Middle frontal gyrus (tissue), 1 donor: Measurements from ENCODE around the gene ACOT2.
A peak's percentile ranks its signal among the peaks of the same experiment; 100 is the strongest.
"Not testable (repeated sequence)": the region's sequence is repeated elsewhere in the genome, so short reads cannot be mapped to it uniquely, and the experiment has no call there.

Experiments
- DNase-seq: peaks from one replicate; pipeline ENCODE4 v3.0.0-alpha.2; 2015; ENCODE audit warnings: low spot score; ENCODE audit errors: extremely low spot score

The ACOT2 gene

DNA sequence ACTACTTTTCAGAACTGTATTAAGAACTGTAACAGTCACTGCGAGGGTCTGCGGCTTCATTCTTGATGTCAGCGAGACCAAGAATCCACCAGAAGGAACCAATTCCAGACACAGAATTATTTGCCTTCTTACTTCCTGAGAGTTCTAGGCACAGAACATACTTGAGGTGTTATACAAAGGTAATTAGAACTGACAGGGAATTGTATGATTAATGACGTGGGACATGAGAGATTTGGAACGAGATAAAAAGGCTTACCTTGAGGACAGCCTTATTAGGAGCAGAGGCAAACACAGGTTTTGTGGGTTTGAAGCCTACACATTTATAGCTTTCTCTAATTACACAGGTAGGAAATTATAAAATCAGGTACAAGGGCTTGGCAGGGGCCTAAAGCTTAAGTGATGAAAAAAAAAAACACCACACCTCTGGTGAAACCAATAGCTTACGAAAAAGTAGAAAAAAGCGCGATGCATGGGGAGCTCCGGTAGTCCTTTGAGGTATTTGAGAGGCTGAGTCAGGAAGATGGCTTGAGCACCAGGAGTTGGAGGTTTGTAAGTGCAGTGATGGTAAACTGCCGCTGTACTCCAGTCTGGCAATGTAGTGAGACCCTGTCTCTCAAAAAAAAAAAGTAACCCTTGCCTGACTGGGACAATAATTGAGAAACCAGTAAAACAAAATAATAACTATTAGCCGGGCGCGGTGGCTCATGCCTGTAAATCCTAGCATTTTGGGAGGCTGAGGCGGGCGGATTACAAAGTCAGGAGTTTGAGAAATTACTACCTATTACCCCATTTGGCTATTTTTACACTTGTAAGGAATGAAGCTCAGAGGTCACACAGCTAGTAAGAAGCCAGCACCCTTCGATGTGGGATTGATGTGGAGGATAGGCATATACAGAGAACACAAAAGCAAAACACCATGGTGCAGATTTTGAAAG is 795 bp upstream of the ACOT2 start:
- no peak for DNase-seq

DNA sequence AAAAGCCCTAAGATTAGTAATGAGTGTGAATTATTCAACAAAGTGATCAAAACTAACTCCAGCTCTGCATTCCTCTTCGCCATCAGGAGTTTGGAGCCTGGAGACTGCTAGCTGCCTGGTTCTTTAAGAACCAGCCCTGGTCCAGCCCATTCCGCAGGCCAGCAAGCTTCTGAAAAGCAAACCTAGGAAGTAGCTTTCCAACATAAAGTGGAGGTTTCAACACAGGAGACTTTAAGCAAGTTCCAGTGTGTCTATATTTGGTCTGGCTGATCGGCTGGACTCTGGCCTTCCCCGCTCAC is 178 bp upstream of the ACOT2 start:
- DNase-seq, result not testable (repeated sequence)

DNA sequence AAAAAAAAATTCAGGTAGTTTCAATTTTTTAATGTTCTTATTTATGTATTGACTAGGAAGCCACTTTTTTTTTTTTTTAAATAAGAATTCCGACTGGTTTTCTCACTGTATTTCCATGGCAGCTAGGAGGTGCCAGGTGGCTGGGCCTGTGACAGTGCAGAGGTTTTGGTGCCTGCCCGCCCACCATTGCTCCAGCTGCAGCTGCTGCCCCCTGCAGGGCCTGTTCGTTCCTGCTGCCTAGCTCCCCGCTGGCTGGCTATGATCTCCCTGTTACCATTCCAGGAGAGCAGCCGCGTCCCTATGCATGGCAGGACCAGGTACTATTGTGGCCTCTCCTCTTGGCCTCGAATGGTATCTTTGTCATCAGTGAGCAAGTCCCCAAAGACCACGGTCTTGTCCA is 1.9 kb downstream of the ACOT2 start:
- not testable (repeated sequence) for DNase-seq

DNA sequence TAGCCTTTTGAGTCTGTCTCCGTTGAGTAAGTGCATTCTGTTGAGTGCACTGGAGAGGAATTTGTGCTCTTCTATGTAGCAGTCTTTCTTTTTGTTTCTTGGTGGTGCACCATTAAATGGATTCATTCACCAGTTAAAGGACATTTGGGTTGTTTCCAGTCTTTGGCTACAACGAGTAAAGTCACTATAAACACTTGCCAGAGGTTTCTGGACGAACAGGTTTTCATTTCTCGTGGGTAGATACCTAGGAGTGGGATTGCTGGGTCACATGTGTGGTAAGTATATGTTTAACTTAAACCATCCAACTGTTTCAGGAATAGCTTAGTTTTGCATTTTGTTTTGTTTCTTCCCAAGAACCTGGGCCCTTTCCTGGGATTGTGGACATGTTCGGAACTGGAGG is 4.0 kb downstream of the ACOT2 start:
- not testable (repeated sequence) for DNase-seq

DNA sequence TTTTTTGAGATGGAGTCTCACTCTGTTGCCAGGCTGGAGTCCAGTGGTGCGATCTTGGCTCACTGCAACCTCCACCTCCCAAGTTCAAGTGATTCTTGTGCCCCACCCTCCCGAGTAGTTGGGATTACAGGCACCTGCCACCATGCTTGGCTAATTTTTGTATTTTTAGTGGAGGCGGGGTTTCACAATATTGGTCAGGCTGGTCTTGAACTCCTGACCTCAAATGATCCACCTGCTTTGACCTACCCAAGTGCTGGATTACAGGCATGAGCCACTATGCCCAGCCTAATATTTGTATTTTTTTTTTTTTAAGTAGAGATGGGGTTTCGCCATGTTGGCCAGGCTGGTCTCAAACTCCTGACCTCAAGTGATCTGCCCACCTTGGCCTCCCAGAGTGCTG is 4.7 kb downstream of the ACOT2 start:
- not testable (repeated sequence) for DNase-seq

DNA sequence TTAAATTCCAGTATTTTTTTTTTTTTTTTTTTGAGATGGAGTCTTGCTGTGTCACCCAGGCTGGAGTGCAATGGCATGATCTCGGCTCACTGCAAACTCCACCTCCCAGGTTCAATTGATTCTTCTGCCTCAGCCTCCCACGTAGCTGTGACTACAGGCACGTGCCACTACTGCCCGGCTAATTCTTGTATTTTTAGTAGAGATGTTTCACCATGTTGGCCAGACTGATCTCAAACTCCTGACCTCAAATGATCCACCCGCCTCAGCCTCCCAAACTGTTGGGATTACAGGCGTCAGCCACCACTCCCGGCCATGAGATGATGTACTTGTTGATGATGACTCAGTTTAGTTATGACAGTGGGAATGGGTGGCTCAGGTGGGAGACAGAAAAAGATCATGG is 5.2 kb downstream of the ACOT2 start:
- not testable (repeated sequence) for DNase-seq

DNA sequence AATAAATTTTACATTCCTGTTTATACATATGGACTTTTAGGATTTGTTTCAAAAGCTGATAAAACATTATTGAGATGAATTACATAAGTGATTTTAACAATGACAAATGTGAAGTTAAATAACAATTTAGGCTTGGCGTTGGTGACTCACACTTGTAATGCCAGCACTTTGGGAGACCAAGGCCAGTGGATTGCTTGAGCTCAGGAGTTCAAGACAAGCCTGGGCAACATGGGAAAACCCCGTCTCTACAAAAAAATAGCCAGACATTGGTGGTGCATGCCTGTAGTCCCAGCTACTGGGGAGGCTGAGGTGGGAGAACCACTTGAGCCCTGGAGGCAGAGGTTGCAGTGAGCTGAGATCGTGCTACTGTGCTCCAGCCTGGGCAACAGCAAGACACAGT is 7.4 kb downstream of the ACOT2 start:
- DNase-seq, result no peak

DNA sequence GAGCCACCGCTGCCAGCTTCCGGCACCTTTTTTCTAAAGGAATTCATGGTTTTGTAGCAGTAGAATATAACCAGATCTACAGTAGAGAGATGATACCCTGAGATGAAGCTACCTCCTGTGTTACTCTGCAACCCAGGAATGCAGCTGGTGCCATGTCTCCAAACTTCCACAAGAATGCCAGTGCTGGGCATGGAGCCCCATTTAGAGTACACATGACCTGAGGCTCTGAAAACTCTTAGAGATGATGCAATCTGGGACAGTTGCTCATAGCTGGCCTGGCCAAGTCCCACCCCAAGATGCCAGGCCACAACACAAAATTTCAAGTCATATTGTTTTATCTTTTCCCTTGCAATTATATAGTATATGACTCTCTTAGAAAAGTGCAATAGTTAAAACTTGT is 8.2 kb downstream of the ACOT2 start:
- not testable (repeated sequence) for DNase-seq

DNA sequence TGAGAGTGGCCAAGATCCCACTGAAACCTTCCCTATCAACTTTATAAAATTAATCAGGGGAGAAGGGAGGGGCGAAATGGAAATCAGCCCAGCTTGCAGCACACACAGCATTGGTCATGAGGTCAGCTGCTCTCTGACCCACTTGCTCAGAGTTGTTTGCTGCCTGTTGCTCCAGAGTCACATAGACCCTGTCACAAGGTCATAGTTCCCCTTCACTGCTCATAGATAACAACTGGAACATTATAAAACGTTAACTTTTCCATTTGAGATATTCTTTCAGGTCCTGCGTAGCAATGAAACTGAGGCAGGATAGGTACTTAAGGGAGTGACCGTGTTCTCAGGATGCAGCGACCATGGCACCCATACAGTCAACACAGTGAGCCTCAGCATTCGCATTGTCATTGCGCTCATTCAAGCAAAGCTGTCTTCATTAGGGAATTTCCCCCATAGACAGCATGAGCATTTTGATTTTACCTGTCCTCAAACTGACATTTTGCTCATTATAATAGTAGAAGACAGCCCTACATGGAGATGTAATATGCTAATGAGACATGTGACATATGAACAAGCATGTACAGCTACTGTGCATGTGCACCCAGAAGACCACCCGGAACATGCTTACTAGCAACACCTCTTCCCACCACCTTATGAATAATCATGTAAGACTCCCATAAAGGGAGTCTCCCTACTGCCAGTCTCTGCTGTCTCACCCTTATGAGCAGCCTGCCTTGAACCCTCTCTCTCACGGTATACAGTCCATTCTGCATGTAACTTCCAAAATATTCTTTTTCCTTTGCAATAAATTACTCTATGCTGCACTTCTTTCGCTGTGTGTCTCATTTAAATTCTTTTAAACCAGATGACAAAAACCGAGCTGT is 13.3 kb downstream of the ACOT2 start:
- DNase-seq, result not testable (repeated sequence)

DNA sequence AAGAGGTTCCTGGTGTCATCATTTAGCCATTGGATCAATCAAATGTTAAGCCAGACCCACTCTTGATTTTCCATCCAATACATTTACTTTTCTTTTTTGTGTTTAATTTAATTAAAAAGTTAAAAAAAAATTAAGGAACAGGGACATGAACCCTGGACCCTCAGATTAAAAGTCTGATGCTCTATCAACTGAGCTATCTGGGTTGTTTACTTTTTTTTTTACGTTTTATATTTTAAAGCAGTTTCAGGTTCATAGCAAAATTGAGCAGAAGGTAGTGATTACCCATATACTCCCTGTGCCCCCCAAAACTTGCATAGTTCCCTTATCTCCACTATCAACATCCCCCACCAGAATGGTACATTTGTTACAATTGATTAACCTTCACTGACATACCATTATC is 19.7 kb downstream of the ACOT2 start:
- DNase-seq, result no peak

DNA sequence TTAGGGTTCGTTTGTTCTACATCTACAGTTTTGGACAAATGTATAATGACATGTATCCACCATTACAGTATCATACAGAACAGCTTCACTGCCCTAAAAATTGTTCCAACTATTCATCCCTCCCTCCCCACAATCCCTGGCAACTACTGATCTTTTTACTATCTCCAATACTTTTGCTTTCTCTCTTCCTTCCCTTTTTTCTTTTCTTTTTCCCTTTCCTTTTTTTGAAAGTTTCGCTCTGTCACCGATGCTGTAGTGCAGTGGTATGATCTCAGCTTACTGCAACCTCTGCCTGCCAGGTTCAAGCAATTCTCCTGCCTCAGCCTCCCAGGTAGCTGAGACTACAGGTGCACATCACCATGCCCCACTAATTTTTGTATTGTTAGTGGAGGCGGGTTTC is 20.1 kb downstream of the ACOT2 start:
- DNase-seq, result no peak

DNA sequence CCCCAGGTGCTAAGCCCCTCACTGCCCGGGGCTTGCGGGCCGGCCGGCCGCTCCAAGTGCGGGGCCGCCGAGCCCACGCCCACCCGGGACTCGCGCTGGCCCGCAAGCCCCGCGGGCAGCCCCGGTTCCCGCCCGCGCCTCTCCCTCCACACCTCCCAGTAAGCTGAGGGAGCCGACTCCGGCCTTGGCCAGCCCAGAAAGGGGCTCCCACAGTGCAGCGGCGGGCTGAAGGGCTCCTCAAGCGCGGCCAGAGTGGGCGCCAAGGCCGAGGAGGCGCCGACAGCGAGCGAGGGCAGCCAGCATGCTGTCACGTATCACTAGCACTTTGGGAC is 21.6 kb downstream of the ACOT2 start:
- DNase-seq, result not testable (repeated sequence)

DNA sequence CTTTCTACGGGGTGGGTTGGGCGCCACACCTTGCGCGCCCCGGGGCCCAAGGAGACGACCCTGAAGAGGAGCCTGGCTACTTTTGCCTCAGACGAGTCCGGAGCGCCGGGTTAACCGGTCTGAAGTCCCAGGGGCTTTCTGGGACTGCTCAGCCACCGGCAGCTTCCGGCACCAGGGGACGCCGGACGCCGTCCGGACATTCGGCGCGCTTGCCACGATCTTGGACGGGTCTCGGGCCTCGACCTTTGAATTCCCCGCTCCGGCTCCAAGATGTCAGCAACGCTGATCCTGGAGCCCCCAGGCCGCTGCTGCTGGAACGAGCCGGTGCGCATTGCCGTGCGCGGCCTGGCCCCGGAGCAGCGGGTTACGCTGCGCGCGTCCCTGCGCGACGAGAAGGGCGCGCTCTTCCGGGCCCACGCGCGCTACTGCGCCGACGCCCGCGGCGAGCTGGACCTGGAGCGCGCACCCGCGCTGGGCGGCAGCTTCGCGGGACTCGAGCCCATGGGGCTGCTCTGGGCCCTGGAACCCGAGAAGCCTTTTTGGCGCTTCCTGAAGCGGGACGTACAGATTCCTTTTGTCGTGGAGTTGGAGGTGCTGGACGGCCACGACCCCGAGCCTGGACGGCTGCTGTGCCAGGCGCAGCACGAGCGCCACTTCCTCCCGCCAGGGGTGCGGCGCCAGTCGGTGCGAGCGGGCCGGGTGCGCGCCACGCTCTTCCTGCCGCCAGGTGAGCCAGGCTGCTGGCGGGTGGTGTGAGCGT is 22.9 kb downstream of the ACOT2 start, which contains the start of gene ACOT4:
Gene ACOT4 (plus strand): TSS at position 184 of the 760 bp plus-strand sequence. CDS start 87 bp downstream, at position 271.
- DNase-seq, result no peak

DNA sequence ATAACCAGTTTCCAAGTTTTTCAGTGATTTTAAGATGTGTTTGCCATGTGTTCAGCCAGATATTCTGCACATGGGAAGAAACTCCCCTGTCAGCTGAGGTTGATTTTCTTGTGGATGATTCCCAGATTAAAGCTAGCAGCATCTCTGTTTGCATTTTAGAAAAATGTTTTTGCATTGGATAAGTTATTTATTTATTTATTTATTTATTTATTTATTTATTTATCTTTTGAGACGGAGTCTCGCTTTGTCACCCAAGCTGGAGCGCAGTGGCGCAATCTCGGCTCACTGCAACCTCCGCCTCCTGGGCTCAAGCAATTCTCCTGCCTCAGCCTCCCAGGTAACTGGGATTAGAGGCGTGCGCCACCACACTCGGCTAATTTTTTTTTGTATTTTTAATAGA is 25.5 kb downstream of the ACOT2 start:
- no peak for DNase-seq

DNA sequence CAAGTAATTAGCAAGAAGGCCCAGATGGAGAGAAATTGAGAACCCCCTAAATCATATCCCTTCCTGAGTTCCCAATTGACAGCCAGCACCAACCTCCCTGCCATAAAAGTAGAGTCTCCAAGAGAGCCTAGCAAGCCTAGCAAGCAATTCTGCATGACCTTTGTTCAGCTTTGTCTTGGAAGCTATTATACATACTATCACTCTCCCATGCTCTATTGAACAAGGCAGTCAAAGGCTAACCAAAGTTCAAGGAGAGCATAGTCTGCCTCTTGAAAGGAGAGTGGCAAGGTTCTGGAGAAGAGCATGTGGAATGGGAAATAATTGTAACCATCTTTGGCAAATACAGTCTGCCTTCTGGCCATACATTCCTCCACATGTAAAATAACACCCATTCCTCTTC is 30.5 kb downstream of the ACOT2 start:
- no peak for DNase-seq

DNA sequence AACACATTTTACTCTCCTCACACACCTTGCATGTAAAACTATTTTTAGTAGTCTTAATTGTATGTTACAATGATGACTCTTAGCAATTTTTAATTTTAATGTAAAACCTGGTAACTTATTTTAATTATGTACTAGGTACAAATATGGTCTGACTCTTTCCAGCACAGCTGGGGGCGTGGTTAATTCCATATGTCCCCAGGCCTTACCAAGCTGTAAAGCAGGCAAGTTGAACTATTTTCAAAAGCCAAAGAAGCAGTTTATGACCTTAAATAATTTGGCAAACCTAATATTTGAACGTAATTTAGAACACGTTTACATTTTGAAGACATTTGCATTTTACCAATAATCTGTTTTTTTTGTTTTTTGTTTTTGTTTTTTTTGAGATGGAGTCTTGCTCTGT is 34.0 kb downstream of the ACOT2 start:
- no peak for DNase-seq

DNA sequence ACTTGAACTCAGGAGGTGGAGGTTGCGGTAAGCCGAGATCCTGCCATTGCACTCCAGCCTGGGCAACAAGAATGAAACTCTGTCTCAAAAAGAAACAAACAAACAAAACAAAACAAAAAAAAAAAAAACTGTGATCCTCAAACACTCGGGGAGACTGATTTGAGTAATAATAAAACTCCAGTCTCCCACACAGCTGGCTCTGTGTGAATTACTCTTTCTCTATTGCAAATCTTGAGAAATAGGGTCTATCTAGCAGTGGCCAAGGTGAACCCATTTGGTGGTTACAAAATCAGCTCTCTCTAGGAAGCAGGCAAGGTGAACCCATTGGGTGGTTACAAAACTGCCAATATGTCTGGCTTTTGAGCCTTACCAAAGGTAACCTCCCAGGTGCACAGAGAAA is 37.3 kb downstream of the ACOT2 start:
- no peak for DNase-seq

DNA sequence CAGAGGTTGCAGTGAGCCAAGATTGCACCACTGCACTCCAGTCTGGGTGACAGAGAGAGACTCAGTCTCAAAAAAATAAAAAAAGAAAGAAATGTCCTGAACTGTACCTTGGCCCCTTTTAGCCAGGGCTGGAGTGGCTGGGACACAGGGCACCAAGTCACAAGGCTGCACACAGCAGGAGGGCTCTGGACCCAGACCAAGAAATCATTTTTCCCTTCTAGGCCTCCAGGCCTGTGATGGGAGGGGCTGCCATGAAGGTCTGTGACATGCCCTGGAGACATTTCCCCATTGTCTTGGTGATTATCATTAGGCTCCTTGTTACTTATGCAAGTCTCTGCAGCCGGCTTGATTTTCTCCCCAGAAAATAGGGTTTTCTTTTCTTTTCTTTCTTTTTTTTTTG is 38.2 kb downstream of the ACOT2 start:
- no peak for DNase-seq

DNA sequence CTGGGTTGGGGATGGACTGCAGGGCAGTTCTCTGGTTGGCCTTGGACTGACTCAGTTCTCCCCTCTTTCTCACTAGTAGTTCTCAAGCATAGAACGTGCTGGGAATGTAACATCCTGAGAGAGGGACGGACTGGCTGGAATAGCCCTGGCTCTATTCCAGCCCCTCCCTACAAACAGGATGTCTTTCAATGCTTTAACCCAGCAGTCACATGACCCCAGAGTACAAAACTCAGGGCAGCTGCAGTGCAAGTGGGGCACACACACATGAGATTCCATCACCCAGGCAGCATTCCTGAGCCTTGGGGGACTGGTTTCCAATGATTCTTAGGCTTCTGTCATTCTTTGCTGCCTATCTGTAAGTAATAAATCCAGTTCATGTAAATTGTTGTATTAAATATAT is 41.7 kb downstream of the ACOT2 start:
- no peak for DNase-seq

DNA sequence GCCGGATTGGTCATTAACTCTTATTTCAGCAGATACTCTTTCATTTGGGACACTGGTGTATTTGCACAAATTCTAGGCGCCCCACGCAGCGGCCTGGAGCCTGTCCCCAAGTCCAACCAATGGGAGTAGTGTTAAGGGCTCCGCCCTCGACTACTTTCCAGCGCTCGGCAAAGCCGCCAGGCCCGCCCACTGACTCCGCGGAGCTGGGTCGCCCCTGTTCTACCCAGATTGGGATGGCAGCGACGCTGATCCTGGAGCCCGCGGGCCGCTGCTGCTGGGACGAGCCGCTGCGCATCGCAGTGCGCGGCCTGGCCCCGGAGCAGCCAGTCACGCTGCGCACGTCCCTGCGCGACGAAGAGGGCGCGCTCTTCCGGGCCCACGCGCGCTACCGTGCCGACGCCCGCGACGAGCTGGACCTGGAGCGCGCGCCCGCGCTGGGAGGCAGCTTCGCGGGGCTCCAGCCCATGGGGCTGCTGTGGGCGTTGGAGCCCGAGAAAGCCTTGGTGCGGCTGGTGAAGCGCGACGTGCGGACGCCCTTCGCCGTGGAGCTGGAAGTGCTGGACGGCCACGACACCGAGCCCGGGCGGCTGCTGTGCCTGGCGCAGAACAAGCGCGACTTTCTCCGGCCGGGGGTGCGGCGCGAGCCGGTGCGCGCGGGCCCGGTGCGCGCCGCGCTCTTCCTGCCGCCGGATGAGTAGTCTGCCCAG is 43.5 kb downstream of the ACOT2 start, which contains the start of gene ACOT6:
Gene ACOT6 (plus strand): TSS at position 179 of the 707 bp plus-strand sequence. CDS start 55 bp downstream, at position 234.
- DNase-seq, result peak; percentile 46

DNA sequence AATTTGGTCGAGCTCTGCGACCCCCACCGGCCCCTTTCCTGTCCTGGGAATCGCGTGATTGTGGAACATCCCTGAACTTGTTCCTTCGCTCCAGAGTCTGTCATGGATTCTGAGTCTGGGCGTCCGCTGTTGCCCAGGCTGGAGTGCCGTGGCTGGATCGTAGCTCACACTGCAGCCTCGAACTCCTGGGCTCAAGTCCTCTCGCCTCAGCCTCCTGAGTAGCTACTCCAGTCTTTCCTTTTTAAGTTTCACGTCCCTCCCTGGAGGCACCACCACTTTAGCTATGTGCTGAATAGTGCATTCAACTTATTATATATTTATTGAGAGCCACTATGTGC is 44.0 kb downstream of the ACOT2 start:
- peak; percentile 9 for DNase-seq
